Nephron progenitor cell (in vitro differentiated cells): Measurements from ENCODE around the gene KRTAP19-2.
A peak's percentile ranks its signal among the peaks of the same experiment; 100 is the strongest.

Source experiments
- DNase-seq: peaks from one replicate; pipeline ENCODE4 v3.0.0; 2021
- H3K27ac Mint-ChIP-seq: 2 replicates; pipeline ENCODE4 v1.8.0; 2021; ENCODE audit warnings: mild to moderate bottlenecking, moderate library complexity, mixed read lengths
- H3K27me3 Mint-ChIP-seq: 2 replicates; pipeline ENCODE4 v1.8.0; 2021; ENCODE audit warnings: mild to moderate bottlenecking, low read depth, mixed read lengths; ENCODE audit not compliant: poor library complexity
- H3K36me3 Mint-ChIP-seq: 2 replicates; pipeline ENCODE4 v1.8.0; 2021; ENCODE audit warnings: low read depth, mixed read lengths
- H3K4me1 Mint-ChIP-seq: 2 replicates; pipeline ENCODE4 v1.8.0; 2021; ENCODE audit warnings: mixed read lengths
- H3K4me3 Mint-ChIP-seq: 2 replicates; pipeline ENCODE4 v1.8.0; 2021; ENCODE audit warnings: mild to moderate bottlenecking, moderate library complexity, mixed read lengths
- H3K9me3 Mint-ChIP-seq: 2 replicates; pipeline ENCODE4 v1.8.0; 2021; ENCODE audit warnings: mild to moderate bottlenecking, moderate library complexity, mixed read lengths
- TF ChIP-seq, protein P1 (sequence below): fragments of 200-600 bp; sonication (generic); IDR thresholded peaks from 2 replicates; pipeline ENCODE4 v1.5.0; 2021; ENCODE audit warnings: antibody characterized with exemption

The KRTAP19-2 gene

DNA sequence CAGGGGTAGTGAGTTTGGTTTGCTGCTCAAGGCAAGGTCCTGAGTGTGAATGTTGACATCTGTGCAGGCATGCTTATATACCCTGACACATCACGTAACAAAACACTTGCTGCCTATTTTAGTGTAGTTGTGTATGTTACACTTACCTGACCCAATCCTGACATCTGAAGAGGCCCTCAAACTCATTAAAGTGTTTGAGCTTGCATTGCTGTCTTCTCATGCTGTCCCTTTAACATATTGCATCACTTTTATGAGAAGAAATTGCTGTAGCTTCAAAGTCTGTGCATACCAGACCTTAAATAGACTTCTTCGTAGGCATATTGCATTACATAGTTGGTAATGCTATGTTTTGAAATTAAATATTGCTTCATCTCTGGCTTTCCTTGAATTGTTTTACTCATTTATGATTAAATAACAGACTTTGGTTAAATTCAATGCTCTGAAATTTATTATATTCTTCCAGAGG is 4.8 kb upstream of the KRTAP19-2 start, which contains the start of gene KRTAP19-3:
Gene KRTAP19-3 (minus strand): TSS at position 51 of the 466 bp plus-strand sequence. CDS start 56 bp downstream, outside the sequence.
- Mint-ChIP-seq H3K27me3 (no peaks in the 10 kb centered on the region), H3K36me3 (peaks cover 13% of the 10 kb centered on the region), H3K4me1 (no peaks in the 10 kb centered on the region), H3K9me3 (peaks cover 30% of the 10 kb centered on the region), H3K27ac (no peak within 1 kb of the TSS), H3K4me3 (no peak within 1 kb of the TSS)
- no peak for DNase-seq
- TF ChIP-seq, protein P1, sequence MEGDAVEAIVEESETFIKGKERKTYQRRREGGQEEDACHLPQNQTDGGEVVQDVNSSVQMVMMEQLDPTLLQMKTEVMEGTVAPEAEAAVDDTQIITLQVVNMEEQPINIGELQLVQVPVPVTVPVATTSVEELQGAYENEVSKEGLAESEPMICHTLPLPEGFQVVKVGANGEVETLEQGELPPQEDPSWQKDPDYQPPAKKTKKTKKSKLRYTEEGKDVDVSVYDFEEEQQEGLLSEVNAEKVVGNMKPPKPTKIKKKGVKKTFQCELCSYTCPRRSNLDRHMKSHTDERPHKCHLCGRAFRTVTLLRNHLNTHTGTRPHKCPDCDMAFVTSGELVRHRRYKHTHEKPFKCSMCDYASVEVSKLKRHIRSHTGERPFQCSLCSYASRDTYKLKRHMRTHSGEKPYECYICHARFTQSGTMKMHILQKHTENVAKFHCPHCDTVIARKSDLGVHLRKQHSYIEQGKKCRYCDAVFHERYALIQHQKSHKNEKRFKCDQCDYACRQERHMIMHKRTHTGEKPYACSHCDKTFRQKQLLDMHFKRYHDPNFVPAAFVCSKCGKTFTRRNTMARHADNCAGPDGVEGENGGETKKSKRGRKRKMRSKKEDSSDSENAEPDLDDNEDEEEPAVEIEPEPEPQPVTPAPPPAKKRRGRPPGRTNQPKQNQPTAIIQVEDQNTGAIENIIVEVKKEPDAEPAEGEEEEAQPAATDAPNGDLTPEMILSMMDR = no peak

DNA sequence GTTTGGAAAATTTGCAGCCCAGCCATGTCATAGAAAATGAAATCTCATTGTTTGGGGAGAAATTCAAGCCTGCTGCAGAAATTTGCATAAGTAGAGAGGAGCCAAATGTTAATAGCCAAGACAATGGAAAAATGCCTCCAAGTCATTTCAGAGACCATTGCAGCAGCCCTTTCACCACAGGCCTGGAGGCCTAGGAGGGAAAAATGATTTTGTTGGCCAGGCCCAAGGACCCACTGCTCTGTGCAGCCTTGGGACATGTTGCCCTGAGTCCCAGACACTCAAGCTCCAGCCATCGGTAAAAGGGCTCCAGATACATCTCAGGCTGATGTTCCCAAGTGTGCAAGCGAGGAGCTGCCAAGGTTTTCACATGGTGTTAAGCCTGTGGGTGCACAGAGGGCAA is 1.1 kb downstream of the KRTAP19-2 start:
- TF ChIP-seq, protein P1 = no peak

DNA sequence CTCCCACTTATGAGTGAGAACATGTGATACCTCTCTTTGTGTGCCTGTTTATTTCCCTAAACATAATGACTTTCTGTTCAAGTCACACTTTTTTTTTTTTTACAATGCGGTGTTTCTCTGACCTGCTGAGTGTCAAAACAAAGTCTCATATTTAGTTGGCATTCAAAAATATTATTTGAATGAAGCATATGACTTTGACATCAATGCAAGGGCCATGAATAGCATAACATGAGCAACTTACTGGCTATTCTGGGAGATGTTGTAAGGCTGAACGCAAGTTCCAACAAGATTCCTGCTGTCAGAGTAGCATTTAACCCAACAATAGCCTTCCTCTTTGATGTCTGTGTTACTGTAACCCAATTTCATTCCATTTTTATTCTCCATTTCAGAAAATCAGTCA is 5.1 kb downstream of the KRTAP19-2 start:
- no peak overlapping the region for H3K27ac Mint-ChIP-seq
- peaks cover 23% of the 10 kb centered on the region for H3K4me1 Mint-ChIP-seq
- H3K9me3 Mint-ChIP-seq = peaks cover 28% of the 10 kb centered on the region
- TF ChIP-seq, protein P1 = no peak
- peaks cover 21% of the 10 kb centered on the region for H3K36me3 Mint-ChIP-seq
- no peak for DNase-seq
- no peak overlapping the region for H3K4me3 Mint-ChIP-seq
- no peaks in the 10 kb centered on the region for H3K27me3 Mint-ChIP-seq

More for the DNA sequence above, 1.1 kb downstream of the KRTAP19-2 start:
- Mint-ChIP-seq H3K36me3 (peaks cover 28% of the 10 kb centered on the region), H3K4me3 (no peak overlapping the region), H3K27me3 (no peaks in the 10 kb centered on the region), H3K9me3 (peaks cover 51% of the 10 kb centered on the region), H3K27ac (no peak overlapping the region), H3K4me1 (peaks cover 5% of the 10 kb centered on the region)
- DNase-seq = no peak

DNA sequence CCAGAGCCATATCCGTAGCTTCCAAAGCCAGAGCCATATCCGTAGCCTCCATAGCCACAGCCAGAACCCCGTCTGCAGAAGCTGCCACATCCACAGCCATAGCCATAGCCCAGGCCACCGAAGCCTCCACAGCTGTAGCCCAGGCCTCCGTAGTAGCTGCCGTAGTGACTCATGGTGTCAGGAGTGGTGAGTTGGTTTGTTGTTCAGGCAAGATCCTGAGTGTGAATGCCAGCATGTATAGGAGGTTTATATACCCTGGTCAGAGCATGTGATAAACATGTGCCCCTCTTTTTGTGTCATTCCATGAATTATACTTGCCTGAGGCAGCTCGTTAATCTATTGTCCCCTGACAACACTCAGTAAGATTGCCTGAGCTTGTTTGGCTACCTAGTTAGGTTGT is 7.1 kb downstream of the KRTAP19-2 start, which contains the start of gene KRTAP19-1:
Gene KRTAP19-1 (minus strand): TSS at position 223 of the 400 bp plus-strand sequence. CDS start 50 bp downstream, at position 173.
- H3K27ac Mint-ChIP-seq = no peak within 1 kb of the TSS
- H3K4me3 Mint-ChIP-seq = no peak within 1 kb of the TSS
- TF ChIP-seq, protein P1 = no peak
- H3K27me3 Mint-ChIP-seq = no peaks in the 10 kb centered on the region
- peaks cover 10% of the 10 kb centered on the region for H3K36me3 Mint-ChIP-seq
- H3K9me3 Mint-ChIP-seq = peaks cover 8% of the 10 kb centered on the region
- no peak for DNase-seq
- peaks cover 29% of the 10 kb centered on the region for H3K4me1 Mint-ChIP-seq

DNA sequence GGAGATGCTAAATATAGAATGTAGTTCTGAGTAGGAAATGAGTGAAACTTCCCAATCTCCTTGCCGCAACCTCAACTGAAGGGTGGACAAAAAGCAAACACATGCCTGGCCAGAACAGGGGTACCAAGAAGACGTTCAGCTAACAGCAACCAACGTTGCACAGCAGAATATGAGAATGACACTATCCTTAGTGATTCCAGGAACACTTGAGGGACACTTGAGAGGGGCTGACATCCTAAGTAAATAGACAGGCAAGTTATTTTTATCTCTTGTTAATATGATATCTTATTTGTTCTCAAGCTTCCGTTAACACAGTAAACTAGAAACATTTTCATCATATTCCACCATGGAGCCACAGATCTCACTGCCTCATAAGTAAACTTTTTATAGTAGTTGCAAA is 8.0 kb downstream of the KRTAP19-2 start:
- H3K9me3 Mint-ChIP-seq = no peaks in the 10 kb centered on the region
- H3K4me1 Mint-ChIP-seq = peaks cover 29% of the 10 kb centered on the region
- TF ChIP-seq, protein P1 = no peak
- no peak for DNase-seq
- peaks cover 5% of the 10 kb centered on the region for H3K36me3 Mint-ChIP-seq
- H3K4me3 Mint-ChIP-seq = no peak overlapping the region
- no peaks in the 10 kb centered on the region for H3K27me3 Mint-ChIP-seq
- no peak overlapping the region for H3K27ac Mint-ChIP-seq

DNA sequence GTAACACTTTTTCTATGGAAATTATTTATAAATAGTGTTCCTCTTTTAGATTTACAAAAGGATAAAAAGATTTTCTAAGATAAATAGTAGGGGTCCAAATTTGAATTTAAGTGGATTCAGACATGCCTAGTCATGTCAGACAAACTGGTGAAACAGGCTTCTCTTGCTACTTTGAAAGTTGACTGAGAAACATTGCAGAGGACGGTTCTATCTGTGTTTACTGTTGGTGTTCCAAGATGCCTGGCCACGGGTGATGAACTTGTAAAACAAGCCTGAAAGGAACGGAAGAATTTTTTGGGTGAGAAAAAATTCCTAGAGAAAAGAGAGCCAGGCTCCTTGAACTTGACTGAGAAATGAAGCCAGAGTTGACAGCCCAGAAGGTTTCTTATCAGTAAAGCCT is 9.2 kb downstream of the KRTAP19-2 start:
- TF ChIP-seq, protein P1 = no peak
- H3K36me3 Mint-ChIP-seq = peaks cover 5% of the 10 kb centered on the region
- no peak overlapping the region for H3K4me3 Mint-ChIP-seq
- peaks cover 32% of the 10 kb centered on the region for H3K4me1 Mint-ChIP-seq
- no peaks in the 10 kb centered on the region for H3K27me3 Mint-ChIP-seq
- no peak for DNase-seq
- peak overlapping the region; percentile 16 for H3K27ac Mint-ChIP-seq
- H3K9me3 Mint-ChIP-seq = no peaks in the 10 kb centered on the region
